ENCODE data around the gene HACE1. TPM values are rescaled to one million over a fixed set of nuclear protein-coding genes. Genes with fewer than 3 reads are reported as not detected.

The HACE1 gene
- total RNA-seq (2022; extraction: Qiagen RNA extraction) = 2.0 to 3.5 TPM (median 3.2 TPM) in 5 replicates

GRCh38 chr6:104859225-104860146 lies at the start of gene HACE1:
Gene HACE1 (minus strand): TSS chr6:104859919. CDS start chr6:104859642, 277 bp downstream.

Other genes starting within 250 kb of the HACE1 start
- 1.2 to 1.4 TPM (median 1.3 TPM) in 5 replicates for gene LIN28B, start 97.2 kb upstream of the HACE1 start, total RNA-seq (2022; extraction: Qiagen RNA extraction)